IMR-90 (cell line): ENCODE data around the gene RSPO4. TPM values are rescaled to one million over a fixed set of nuclear protein-coding genes. Genes with fewer than 3 reads are reported as not detected.

Experiments used
- ATAC-seq: fragments of 200-7000 bp; cut with Tn5 transposase; 2 replicates; pipeline ENCODE4 v1.9.1; 2020; ENCODE audit warnings: low read depth, mild to moderate bottlenecking, moderate library complexity
- BruUV-seq: library from RNA; stranded (reverse); fragments of 400-500 nt; replicated peaks from 2 replicates; lab custom pipeline; 2021; lab: Mats Ljungman, UMichigan
- CTCF ChIA-PET: fragments of 300-600 bp; formaldehyde crosslinking; extraction: SDS; loops from one replicate; lab custom pipeline; 2021; ENCODE audit warnings: antibody characterized with exemption; lab: Yijun Ruan, JAX
- POLR2A ChIA-PET: fragments of 300-600 bp; sonication (Branson Sonifier 250); formaldehyde crosslinking; loops from one replicate; lab custom pipeline; 2022; ENCODE audit warnings: antibody characterized with exemption; ENCODE audit not compliant: unreplicated experiment; lab: Charles Lee
- DNase-seq: peaks from one replicate; pipeline ENCODE4 v3.0.0; 2013
- H2AFZ ChIP-seq: replicated peaks from 2 replicates; pipeline ENCODE3; 2013; ENCODE audit warnings: low read length, mild to moderate bottlenecking; ENCODE audit not compliant: poor library complexity
- H2AK5ac ChIP-seq: 2 replicates; pipeline ENCODE4 v1.6.1; 2013; ENCODE audit warnings: low read depth, low read length, inconsistent platforms
- H2AK9ac ChIP-seq: replicated peaks from 2 replicates; pipeline ENCODE3; 2013; ENCODE audit warnings: mild to moderate bottlenecking, low read depth, low read length, moderate library complexity; ENCODE audit not compliant: poor library complexity
- H2BK120ac ChIP-seq: 2 replicates; pipeline ENCODE4 v1.6.1; 2013; ENCODE audit warnings: low read depth, low read length, inconsistent platforms
- H2BK15ac ChIP-seq: 3 replicates; pipeline ENCODE4 v1.6.1; 2013; ENCODE audit warnings: low read depth, low read length, inconsistent platforms
- H2BK20ac ChIP-seq: 2 replicates; pipeline ENCODE4 v1.6.1; 2013; ENCODE audit warnings: low read depth, mild to moderate bottlenecking, inconsistent platforms, low read length, moderate library complexity
- H2BK5ac ChIP-seq: 2 replicates; pipeline ENCODE4 v1.6.1; 2013; ENCODE audit warnings: mild to moderate bottlenecking, low read depth, low read length, inconsistent platforms; ENCODE audit not compliant: poor library complexity, severe bottlenecking
- H3K14ac ChIP-seq: replicated peaks from 2 replicates; pipeline ENCODE4 v1.6.1; 2013; ENCODE audit warnings: low read depth, low read length, inconsistent platforms
- H3K18ac ChIP-seq: 2 replicates; pipeline ENCODE4 v1.6.1; 2013; ENCODE audit warnings: low read depth, low read length, control low read depth
- H3K23ac ChIP-seq: 2 replicates; pipeline ENCODE4 v1.6.1; 2013; ENCODE audit warnings: low read depth, low read length, inconsistent platforms
- H3K27ac ChIP-seq: 2 replicates; pipeline ENCODE4 v1.5.1; 2013; ENCODE audit warnings: mild to moderate bottlenecking, control low read depth, low read length; ENCODE audit not compliant: insufficient read depth
- H3K27me3 ChIP-seq: 2 replicates; pipeline ENCODE4 v1.6.1; 2013; ENCODE audit warnings: low read length; ENCODE audit not compliant: control insufficient read depth, insufficient read depth
- H3K36me3 ChIP-seq: 2 replicates; pipeline ENCODE4 v1.6.1; 2013; ENCODE audit warnings: low read length, mixed read lengths; ENCODE audit not compliant: control insufficient read depth, insufficient read depth
- H3K4ac ChIP-seq: 2 replicates; pipeline ENCODE4 v1.6.1; 2013; ENCODE audit warnings: low read depth, low read length, inconsistent platforms
- H3K4me1 ChIP-seq: 2 replicates; pipeline ENCODE4 v1.6.1; 2013; ENCODE audit warnings: low read length, mixed read lengths; ENCODE audit not compliant: control insufficient read depth, insufficient read depth
- H3K4me2 ChIP-seq: 2 replicates; pipeline ENCODE4 v1.6.1; 2013; ENCODE audit warnings: low read depth, mild to moderate bottlenecking, control low read depth, low read length, moderate library complexity
- H3K4me3 ChIP-seq: 2 replicates; pipeline ENCODE4 v1.5.1; 2013; ENCODE audit warnings: low read depth, mild to moderate bottlenecking, control low read depth, low read length, moderate library complexity; ENCODE audit not compliant: insufficient read depth
- H3K56ac ChIP-seq: 2 replicates; pipeline ENCODE4 v1.6.1; 2013; ENCODE audit warnings: low read length, inconsistent platforms; ENCODE audit not compliant: insufficient read depth; ENCODE audit errors: extremely low read depth
- H3K79me1 ChIP-seq, 2 experiments: 2 replicates each; pipeline ENCODE4 v1.6.1; 2013; ENCODE audit warnings: low read length in 2 of 2, inconsistent platforms in 1 of 2, low read depth in 1 of 2
- H3K9ac ChIP-seq: 2 replicates; pipeline ENCODE4 v1.6.1; 2013; ENCODE audit warnings: low read depth, low read length, control low read depth
- H3K9me1 ChIP-seq: 2 replicates; pipeline ENCODE4 v1.6.1; 2013; ENCODE audit warnings: low read length, inconsistent platforms; ENCODE audit not compliant: insufficient read depth
- H3K9me3 ChIP-seq: 2 replicates; pipeline ENCODE4 v1.6.1; 2013; ENCODE audit warnings: low read length; ENCODE audit not compliant: control insufficient read depth, insufficient read depth
- H4K20me1 ChIP-seq: 2 replicates; pipeline ENCODE4 v1.6.1; 2013; ENCODE audit warnings: low read length, inconsistent platforms; ENCODE audit not compliant: insufficient read depth
- H4K5ac ChIP-seq: 2 replicates; pipeline ENCODE4 v1.6.1; 2013; ENCODE audit warnings: mild to moderate bottlenecking, low read depth, low read length, control low read depth
- H4K8ac ChIP-seq, 2 experiments: 2 replicates each; pipeline ENCODE4 v1.6.1; 2013; ENCODE audit warnings: low read depth in 2 of 2, low read length in 2 of 2, control low read depth in 1 of 2, inconsistent platforms in 1 of 2
- H4K91ac ChIP-seq: 2 replicates; pipeline ENCODE4 v1.6.1; 2013; ENCODE audit warnings: low read depth, low read length, inconsistent platforms; ENCODE audit not compliant: insufficient read depth
- BHLHE40 ChIP-seq: fragments of 150-350 bp; IDR thresholded peaks from 2 replicates; pipeline ENCODE4 v1.6.1; 2016; ENCODE audit warnings: mild to moderate bottlenecking, low read depth, low read length
- CEBPB ChIP-seq: IDR thresholded peaks from 2 replicates; pipeline ENCODE4 v1.6.1; 2012; ENCODE audit warnings: low read depth, low read length, improper control_type of control experiment
- MAFK ChIP-seq: IDR thresholded peaks from 2 replicates; pipeline ENCODE4 v1.6.1; 2012; ENCODE audit warnings: low read depth, low read length, improper control_type of control experiment
- MAZ ChIP-seq: IDR thresholded peaks from 2 replicates; pipeline ENCODE4 v1.6.1; 2012; ENCODE audit warnings: low read depth, mild to moderate bottlenecking, low read length, improper control_type of control experiment, moderate library complexity, borderline replicate concordance
- MXI1 ChIP-seq: IDR thresholded peaks from 2 replicates; pipeline ENCODE4 v1.6.1; 2012; ENCODE audit warnings: low read depth, mild to moderate bottlenecking, low read length, moderate library complexity, borderline replicate concordance
- POLR2A ChIP-seq: IDR thresholded peaks from 2 replicates; pipeline ENCODE4 v1.6.1; 2012; ENCODE audit warnings: mild to moderate bottlenecking, low read depth, low read length
- RCOR1 ChIP-seq: IDR thresholded peaks from 2 replicates; pipeline ENCODE4 v1.6.1; 2012; ENCODE audit warnings: mild to moderate bottlenecking, low read length, improper control_type of control experiment; ENCODE audit not compliant: insufficient replicate concordance
- RFX5 ChIP-seq: IDR thresholded peaks from 2 replicates; pipeline ENCODE4 v1.8.0; 2012; ENCODE audit warnings: low read depth, mild to moderate bottlenecking, low read length, moderate library complexity
- WGBS, 2 experiments: methylation state at CpG; one replicate each; pipeline versions ENCODE4 v1.1.5 to v1.1.7; 2013; ENCODE audit warnings: missing lambda C conversion rate in 2 of 2; ENCODE audit not compliant: insufficient read length in 1 of 2; ENCODE audit errors: extremely low coverage in 2 of 2; 5-methylcytosine and 5-hydroxymethylcytosine counted together
- dilution Hi-C: fragments of 300-500 bp; cut with HindIII; formaldehyde crosslinking; loops from one replicate; pipeline ENCODE4 v1.14.3; 2018; ENCODE audit warnings: low sequenced_read_pairs; ENCODE audit not compliant: unreplicated experiment
- in situ Hi-C: fragments of 300-500 bp; cut with MboI; formaldehyde crosslinking; loops from 3 replicates; pipeline ENCODE4 v1.14.3; 2019; ENCODE audit warnings: low sequenced_read_pairs, inconsistent platforms, mixed read lengths
- intact Hi-C: fragments of 100-400 bp; cut with micrococcal nuclease; formaldehyde crosslinking; loops from 2 replicates; pipeline ENCODE4 v1.10.0; 2022
- polyA plus RNA-seq, 3 experiments: library from polyadenylated mRNA; depleted of rRNA; stranded (reverse); fragments of >200 nt; gene quantifications; 2 replicates each; pipeline ENCODE4 v1.2.3, GENCODE V29; 2012; ENCODE audit warnings: low replicate concordance in 1 of 3
- total RNA-seq: library from RNA; depleted of rRNA; stranded (reverse); fragments of >200 nt; gene quantifications from 2 replicates; pipeline ENCODE4 v1.2.3, GENCODE V29; 2012
- TF ChIP-seq, protein P1 (sequence below): conservative IDR thresholded peaks from 2 replicates; pipeline ENCODE4 v1.5.1; 2012; ENCODE audit warnings: mild to moderate bottlenecking, low read depth, low read length, improper control_type of control experiment
- TF ChIP-seq, protein P2 (sequence below): fragments of 150-350 bp; IDR thresholded peaks from 2 replicates; pipeline ENCODE4 v1.6.1; 2016; ENCODE audit warnings: low read depth, mild to moderate bottlenecking, low read length, moderate library complexity, borderline replicate concordance

RSPO4 gene
- total and polyA plus RNA-seq, 2 of the 4 experiments (the other 2 are of a cell fraction): not detected

- Histone ChIP-seq H3K4ac (no peak overlapping the region), H2AK9ac (no peak overlapping the region), H3K9ac (no peak overlapping the region), H2BK5ac (no peak overlapping the region), H2BK15ac (no peak overlapping the region), H3K4me2 (no peak overlapping the region), H4K5ac (no peak overlapping the region), H3K4me3 (no peak overlapping the region), H3K18ac (no peak overlapping the region), H3K4me1 (no peaks in the 10 kb centered on the region), H3K79me1 (no peaks in the 10 kb centered on the region), H3K27ac (no peak overlapping the region), H2AK5ac (no peak overlapping the region), H2BK20ac (no peak overlapping the region), H3K36me3 (no peaks in the 10 kb centered on the region), H2AFZ (no peak overlapping the region), H3K27me3 (peaks cover 2% of the 10 kb centered on the region; the same call in 1 of the 2 replicates), H4K20me1 (no peaks in the 10 kb centered on the region), H2BK120ac (no peak overlapping the region), H4K8ac (no peak overlapping the region), H3K56ac (no peak overlapping the region), H3K14ac (no peak overlapping the region), H3K9me1 (no peaks in the 10 kb centered on the region), H4K91ac (no peak overlapping the region), H3K9me3 (no peaks in the 10 kb centered on the region), H3K23ac (no peak overlapping the region)
- dilution Hi-C loops (no loop called here), in situ Hi-C loops (no loop called here), intact Hi-C loops (no loop called here)
- no peak for TF ChIP-seq RFX5
- TF ChIP-seq MXI1: no peak
- no peak for TF ChIP-seq RCOR1
- no peak for TF ChIP-seq CEBPB
- TF ChIP-seq BHLHE40: no peak
- TF ChIP-seq MAFK: no peak
- TF ChIP-seq, protein P1, sequence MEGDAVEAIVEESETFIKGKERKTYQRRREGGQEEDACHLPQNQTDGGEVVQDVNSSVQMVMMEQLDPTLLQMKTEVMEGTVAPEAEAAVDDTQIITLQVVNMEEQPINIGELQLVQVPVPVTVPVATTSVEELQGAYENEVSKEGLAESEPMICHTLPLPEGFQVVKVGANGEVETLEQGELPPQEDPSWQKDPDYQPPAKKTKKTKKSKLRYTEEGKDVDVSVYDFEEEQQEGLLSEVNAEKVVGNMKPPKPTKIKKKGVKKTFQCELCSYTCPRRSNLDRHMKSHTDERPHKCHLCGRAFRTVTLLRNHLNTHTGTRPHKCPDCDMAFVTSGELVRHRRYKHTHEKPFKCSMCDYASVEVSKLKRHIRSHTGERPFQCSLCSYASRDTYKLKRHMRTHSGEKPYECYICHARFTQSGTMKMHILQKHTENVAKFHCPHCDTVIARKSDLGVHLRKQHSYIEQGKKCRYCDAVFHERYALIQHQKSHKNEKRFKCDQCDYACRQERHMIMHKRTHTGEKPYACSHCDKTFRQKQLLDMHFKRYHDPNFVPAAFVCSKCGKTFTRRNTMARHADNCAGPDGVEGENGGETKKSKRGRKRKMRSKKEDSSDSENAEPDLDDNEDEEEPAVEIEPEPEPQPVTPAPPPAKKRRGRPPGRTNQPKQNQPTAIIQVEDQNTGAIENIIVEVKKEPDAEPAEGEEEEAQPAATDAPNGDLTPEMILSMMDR: no peak
- no peak for TF ChIP-seq POLR2A
- no peak for TF ChIP-seq MAZ
- TF ChIP-seq, protein P2, sequence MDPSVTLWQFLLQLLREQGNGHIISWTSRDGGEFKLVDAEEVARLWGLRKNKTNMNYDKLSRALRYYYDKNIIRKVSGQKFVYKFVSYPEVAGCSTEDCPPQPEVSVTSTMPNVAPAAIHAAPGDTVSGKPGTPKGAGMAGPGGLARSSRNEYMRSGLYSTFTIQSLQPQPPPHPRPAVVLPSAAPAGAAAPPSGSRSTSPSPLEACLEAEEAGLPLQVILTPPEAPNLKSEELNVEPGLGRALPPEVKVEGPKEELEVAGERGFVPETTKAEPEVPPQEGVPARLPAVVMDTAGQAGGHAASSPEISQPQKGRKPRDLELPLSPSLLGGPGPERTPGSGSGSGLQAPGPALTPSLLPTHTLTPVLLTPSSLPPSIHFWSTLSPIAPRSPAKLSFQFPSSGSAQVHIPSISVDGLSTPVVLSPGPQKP: no peak
- CTCF ChIA-PET: no interaction called here
- DNase-seq (no peak), ATAC-seq (no peak)
- BruUV-seq: no TSS peak
- WGBS, 2 experiments: no CpG with 5 or more reads among the region's 2 CpGs
- POLR2A ChIA-PET: no interaction called here
Observed at GRCh38 chr20:971346-971745, 30.8 kb downstream of the RSPO4 start.
